HG03432 (cell line): ENCODE measurements around the gene PIK3CD.

Source experiments
- ATAC-seq: cut with Tn5 transposase; IDR thresholded peaks from one replicate; pipeline ENCODE4 v1.9.1; 2021; ENCODE audit warnings: mild to moderate bottlenecking, moderate library complexity; ENCODE audit not compliant: unreplicated experiment

The PIK3CD gene

GRCh38 chr1:9716404-9717192 lies 65.1 kb downstream of the PIK3CD start:
- ATAC-seq = no peak

GRCh38 chr1:9717193-9718005 lies 65.9 kb downstream of the PIK3CD start:
- peak; percentile 57 for ATAC-seq

- ATAC-seq = peak; percentile 9
Measured at GRCh38 chr1:9718006-9718680, 66.6 kb downstream of the PIK3CD start.

GRCh38 chr1:9719978-9720722 lies 68.6 kb downstream of the PIK3CD start:
- ATAC-seq = no peak

- no peak for ATAC-seq
Measured at GRCh38 chr1:9720785-9721605, 69.5 kb downstream of the PIK3CD start.

GRCh38 chr1:9721606-9722377 lies 70.3 kb downstream of the PIK3CD start:
- no peak for ATAC-seq

DNA sequence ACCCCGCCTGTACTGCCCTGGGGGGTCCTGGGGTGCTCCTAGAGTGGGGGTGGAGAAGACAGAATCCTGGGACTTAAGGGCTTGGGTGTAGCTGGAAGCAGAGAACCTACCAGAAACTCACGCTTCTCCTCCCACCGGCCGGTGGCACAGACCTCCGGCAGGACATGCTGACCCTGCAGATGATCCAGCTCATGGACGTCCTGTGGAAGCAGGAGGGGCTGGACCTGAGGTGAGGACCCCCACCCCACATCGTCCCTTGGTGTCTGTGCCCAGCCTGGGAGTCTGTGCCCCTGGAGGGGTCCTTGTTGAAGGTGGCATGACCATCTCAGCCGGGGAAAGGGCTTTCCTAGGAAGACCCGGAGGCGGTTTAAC lies 70.8 kb downstream of the PIK3CD start:
- ATAC-seq = no peak

DNA sequence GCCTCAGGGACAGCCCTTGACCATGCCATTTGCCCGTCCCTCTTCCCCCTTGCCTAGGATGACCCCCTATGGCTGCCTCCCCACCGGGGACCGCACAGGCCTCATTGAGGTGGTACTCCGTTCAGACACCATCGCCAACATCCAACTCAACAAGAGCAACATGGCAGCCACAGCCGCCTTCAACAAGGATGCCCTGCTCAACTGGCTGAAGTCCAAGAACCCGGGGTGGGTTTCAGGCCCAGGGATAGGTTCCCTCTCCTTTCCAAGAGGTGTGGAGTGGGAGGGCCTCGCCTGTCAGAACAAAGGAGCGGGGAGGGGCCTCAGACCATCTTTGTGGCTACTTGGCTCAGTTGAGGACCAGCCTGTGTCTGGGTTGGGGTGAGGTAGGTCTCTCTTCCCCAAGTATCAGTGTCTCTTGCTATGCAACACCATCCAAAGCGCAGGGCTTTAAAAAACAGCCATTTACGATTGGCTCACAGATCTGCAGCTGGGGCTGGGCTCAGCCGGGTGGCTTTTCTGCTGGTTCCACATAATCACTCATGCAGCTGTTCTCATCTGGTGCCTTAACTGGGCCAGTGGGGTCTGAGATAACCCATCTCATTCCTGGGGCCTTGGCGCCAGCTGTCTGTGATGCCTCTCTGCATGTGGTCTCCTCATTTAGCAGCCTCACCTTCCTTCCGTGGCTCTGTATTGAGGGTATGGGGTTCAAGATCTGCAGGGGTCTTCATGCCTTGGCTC lies 71.7 kb downstream of the PIK3CD start:
- ATAC-seq = no peak

DNA sequence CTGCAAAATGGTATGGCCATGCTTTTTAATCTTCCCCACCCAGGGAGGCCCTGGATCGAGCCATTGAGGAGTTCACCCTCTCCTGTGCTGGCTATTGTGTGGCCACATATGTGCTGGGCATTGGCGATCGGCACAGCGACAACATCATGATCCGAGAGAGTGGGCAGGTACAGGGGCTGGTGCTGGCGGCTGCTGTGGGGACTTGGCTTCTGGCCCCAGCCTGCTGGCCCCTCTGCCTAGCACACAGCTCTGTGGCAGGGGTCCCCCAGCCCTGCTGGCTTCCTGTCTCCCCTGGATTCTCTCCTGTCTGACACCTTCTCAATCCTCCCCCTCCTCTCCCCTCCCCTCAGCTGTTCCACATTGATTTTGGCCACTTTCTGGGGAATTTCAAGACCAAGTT lies 72.4 kb downstream of the PIK3CD start:
- ATAC-seq = no peak

DNA sequence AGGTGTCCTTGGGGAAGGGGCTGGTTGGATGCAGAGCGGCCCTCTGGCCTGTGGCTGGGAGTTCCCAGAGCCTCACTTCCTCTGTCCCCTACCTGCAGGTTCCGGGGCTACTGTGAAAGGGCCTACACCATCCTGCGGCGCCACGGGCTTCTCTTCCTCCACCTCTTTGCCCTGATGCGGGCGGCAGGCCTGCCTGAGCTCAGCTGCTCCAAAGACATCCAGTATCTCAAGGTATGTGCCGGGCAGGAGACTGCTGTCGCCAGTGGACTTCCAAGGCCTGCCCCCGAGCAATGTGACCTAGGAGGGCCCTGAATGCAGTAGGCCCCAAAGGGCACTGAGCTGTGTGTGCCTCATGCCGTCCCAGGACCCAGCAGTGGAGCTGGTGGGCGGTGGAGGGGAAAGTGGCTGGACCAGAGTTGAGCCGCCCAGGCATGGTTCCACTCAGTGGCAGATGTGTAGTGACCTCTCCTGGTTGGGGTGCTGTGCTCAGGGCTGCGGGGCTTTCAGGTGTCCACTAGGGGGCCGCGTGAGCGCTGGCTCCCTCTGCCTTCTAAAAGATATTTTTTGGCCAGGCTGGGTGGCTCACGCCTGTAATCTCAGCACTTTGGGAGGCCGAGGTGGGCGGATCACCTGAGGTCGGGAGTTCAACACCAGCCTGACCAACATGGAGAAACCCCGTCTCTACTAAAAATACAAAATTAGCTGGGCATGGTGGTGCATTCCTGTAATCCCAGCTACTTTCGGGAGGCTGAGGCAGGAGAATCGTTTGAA lies 73.4 kb downstream of the PIK3CD start:
- ATAC-seq = peak; percentile 73

GRCh38 chr1:9726406-9726805 lies 74.9 kb downstream of the PIK3CD start:
- ATAC-seq = no peak

DNA sequence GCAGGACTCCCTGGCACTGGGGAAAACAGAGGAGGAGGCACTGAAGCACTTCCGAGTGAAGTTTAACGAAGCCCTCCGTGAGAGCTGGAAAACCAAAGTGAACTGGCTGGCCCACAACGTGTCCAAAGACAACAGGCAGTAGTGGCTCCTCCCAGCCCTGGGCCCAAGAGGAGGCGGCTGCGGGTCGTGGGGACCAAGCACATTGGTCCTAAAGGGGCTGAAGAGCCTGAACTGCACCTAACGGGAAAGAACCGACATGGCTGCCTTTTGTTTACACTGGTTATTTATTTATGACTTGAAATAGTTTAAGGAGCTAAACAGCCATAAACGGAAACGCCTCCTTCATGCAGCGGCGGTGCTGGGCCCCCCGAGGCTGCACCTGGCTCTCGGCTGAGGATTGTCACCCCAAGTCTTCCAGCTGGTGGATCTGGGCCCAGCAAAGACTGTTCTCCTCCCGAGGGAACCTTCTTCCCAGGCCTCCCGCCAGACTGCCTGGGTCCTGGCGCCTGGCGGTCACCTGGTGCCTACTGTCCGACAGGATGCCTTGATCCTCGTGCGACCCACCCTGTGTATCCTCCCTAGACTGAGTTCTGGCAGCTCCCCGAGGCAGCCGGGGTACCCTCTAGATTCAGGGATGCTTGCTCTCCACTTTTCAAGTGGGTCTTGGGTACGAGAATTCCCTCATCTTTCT lies 75.5 kb downstream of the PIK3CD start:
- ATAC-seq = no peak

DNA sequence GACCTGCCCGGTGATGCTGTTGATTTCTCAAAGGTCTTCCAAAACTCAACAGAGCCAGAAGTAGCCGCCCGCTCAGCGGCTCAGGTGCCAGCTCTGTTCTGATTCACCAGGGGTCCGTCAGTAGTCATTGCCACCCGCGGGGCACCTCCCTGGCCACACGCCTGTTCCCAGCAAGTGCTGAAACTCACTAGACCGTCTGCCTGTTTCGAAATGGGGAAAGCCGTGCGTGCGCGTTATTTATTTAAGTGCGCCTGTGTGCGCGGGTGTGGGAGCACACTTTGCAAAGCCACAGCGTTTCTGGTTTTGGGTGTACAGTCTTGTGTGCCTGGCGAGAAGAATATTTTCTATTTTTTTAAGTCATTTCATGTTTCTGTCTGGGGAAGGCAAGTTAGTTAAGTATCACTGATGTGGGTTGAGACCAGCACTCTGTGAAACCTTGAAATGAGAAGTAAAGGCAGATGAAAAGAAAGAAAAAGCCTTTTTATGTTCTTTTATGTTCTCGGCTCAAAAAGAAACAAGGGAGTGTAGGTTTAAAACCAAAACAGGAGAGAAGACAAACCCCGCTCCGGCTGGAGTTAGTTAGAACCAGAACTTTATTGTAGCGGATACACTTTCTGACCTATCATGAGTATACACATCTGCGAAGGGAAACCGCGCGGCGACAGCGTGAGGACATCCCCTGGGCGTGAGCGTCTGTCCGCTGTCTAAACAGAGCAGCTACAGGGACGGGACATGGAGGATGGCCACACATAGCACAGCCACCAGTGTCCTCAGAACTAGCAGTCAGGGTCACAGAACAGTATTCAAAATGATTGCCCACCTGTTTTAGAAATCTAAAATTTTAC lies 77.1 kb downstream of the PIK3CD start:
- ATAC-seq = no peak

GRCh38 chr1:9729523-9729922 lies 78.0 kb downstream of the PIK3CD start:
- ATAC-seq = no peak

- no peak for ATAC-seq
Measured at GRCh38 chr1:9730096-9730901, 78.8 kb downstream of the PIK3CD start.
